Measurements from ENCODE around the gene SP2. TPM values are rescaled to one million over a fixed set of nuclear protein-coding genes. Genes with fewer than 3 reads are reported as not detected.

Gene SP2
- total and polyA plus RNA-seq, 2 of the 8 experiments (the other 6 are each of a cell fraction or from before 2014, with no cell fraction given) = 5.6 to 13.8 TPM

DNA sequence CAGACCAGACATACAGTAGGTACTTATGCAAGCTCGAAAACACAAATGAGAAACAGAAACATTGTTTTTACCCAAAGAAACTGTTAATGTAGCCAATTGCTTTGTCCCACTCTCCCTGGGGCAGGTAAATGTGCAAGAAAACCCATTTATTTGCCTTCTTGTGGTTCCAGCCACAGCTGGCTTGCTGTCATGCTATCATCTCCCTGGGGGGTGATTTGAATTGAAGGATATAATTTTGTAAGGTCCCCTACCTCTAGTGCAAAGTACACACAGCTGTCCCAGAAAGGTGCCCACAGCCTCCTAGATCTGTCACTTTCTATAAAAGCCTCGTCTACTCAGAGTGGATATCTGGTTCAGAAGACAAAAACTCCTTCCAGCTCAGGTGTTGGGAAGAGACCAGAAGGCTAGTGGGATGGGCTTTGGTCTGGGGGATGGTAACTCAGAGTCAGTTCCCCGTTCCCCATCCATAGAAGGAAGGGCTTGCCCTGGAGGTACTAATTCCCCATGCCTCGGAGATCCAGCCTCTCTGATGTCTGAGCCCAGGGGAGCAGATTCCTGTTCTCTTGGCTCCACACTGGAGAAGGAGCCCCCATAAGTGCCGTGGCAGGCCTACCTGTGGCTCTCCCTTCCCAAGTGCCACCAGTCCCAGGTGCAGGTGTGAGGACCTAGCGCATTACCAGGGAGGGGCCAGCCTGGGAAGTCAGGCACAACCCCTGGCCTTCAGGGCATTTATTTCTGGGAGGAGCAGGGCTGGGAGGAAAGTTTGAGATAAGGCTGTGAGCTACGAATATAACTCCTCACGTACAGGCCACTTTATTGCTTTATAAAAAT lies 64.0 kb downstream of the SP2 start (continued):
- no peak for TF ChIP-seq EZH2 (IDR thresholded peaks at IDR 0.05; ENCODE audit: low read depth, low read length, severe bottlenecking)
- no peak for TF ChIP-seq TBP (IDR thresholded peaks at IDR 0.05; ENCODE audit: low read depth, low read length)
- TF ChIP-seq CEBPB (IDR thresholded peaks at IDR 0.05; ENCODE audit: low read depth, low read length) = no peak
- no peak for TF ChIP-seq RXRA (IDR thresholded peaks at IDR 0.05; ENCODE audit: insufficient read depth, low read depth, low read length)
- TF ChIP-seq, protein P1, sequence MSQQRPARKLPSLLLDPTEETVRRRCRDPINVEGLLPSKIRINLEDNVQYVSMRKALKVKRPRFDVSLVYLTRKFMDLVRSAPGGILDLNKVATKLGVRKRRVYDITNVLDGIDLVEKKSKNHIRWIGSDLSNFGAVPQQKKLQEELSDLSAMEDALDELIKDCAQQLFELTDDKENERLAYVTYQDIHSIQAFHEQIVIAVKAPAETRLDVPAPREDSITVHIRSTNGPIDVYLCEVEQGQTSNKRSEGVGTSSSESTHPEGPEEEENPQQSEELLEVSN (IDR thresholded peaks at IDR 0.05) = no peak
- no peak for TF ChIP-seq KDM5A (IDR thresholded peaks at IDR 0.05; ENCODE audit: low read length)
- TF ChIP-seq KDM1A (IDR thresholded peaks at IDR 0.05; ENCODE audit: borderline replicate concordance, low read length) = no peak
